IPS-18a (cell line): Measurements from ENCODE around the gene XCL1.

Experiments used
- H3K27ac ChIP-seq: one replicate; pipeline ENCODE4 v1.5.1; 2013; ENCODE audit warnings: low read length
- H3K27me3 ChIP-seq: one replicate; pipeline ENCODE4 v1.6.1; 2013; ENCODE audit warnings: mild to moderate bottlenecking, low read length; ENCODE audit not compliant: control insufficient read depth, insufficient read depth
- H3K36me3 ChIP-seq: one replicate; pipeline ENCODE4 v1.6.1; 2013; ENCODE audit warnings: low read depth, low read length; ENCODE audit not compliant: control insufficient read depth
- H3K4me1 ChIP-seq: one replicate; pipeline ENCODE4 v1.6.1; 2013; ENCODE audit warnings: low read depth, low read length; ENCODE audit not compliant: control insufficient read depth
- H3K4me3 ChIP-seq: one replicate; pipeline ENCODE4 v1.5.1; 2013; ENCODE audit warnings: low read length
- H3K9ac ChIP-seq: one replicate; pipeline ENCODE4 v1.6.1; 2013; ENCODE audit warnings: mild to moderate bottlenecking, low read length, moderate library complexity
- H3K9me3 ChIP-seq: one replicate; pipeline ENCODE4 v1.6.1; 2013; ENCODE audit warnings: low read depth, low read length; ENCODE audit not compliant: control insufficient read depth

XCL1 gene

DNA sequence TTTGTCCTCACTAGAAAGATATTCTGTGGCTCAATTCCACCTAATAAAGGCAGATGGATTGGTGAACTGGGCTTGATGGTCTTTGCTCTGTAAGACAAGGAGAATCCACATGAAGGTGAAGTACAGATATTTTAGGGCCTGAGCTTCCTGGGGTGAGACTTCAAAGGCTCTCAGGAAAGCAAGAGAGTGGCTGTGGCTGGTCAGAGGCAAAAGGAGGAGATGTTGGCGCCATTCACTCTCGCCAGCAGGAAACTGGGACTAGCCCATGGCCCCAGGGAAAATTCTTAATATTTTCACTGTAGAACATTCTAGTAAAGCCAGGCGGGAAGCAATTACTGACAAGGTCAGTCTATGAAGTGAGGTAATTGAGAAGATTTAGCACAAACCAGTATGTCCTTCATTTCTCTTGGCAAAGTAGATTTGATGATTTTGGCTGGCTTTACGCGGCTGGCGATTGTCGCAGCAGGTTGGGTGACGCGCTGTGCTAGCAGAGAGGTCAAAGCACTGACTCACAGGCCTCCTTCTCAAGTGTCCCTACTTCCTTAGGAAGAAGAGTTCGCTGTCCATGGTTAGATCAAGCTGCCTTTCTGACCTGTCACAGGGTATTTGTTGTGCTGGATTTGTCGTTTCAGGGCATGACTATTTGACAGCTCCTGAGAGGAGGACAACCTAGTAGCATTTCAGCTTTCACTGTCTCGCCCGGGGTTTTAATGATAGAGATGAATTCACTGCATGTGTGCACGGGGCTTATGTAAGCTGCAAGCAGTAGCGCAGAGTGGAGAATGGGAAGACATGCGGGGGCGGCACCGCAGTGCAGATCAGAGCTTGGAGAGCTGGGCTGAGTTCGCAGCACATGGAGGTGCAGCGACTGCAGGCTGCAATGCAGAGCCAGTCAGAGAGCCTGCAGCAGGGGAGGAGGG, 32.7 kb downstream of the XCL1 start:
- no peaks in the 10 kb centered on the region for H3K36me3 ChIP-seq

DNA sequence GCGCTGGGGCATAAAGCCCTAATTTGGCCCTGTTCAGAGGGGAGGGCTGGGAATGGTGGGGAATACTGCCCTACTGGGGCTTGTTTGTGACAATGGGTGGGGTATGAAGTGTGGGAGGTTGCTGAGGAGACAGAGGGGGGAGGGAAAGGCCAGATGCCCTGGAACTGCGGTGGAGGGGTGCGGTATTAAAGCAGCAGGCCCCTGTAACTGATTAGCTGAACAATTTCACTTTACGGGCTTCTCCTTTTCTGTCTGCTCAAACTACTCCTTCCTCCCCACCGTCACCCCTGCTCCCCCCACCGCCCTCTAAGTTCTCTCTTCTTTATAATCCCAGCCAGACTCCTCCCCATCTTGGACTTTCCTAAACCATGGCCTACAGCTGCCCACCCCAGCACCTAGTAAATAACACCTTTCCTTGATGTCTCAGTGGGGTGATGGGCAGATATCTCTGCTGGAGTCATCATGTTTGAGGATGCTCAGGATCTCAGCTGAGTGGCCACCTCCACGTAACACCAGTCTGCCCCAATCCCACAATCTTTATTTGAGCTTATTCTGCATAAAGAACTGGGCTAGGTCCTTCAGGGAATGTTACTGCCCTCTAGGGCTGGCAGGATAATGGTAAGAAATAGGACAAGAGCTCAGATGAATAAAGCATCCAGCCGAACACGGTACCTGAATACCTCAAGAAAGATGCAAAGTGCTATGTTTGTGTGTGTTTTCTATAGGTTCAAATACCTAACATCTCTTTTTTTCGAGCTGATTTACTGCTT, 33.5 kb downstream of the XCL1 start:
- Histone ChIP-seq H3K9ac (no peak overlapping the region), H3K36me3 (no peaks in the 10 kb centered on the region), H3K4me3 (no peak overlapping the region), H3K27me3 (no peaks in the 10 kb centered on the region), H3K4me1 (no peaks in the 10 kb centered on the region), H3K9me3 (no peaks in the 10 kb centered on the region), H3K27ac (no peak overlapping the region)

More for the DNA sequence above, 32.7 kb downstream of the XCL1 start:
- no peak overlapping the region for H3K27ac ChIP-seq
- no peaks in the 10 kb centered on the region for H3K27me3 ChIP-seq
- no peaks in the 10 kb centered on the region for H3K4me1 ChIP-seq
- no peak overlapping the region for H3K4me3 ChIP-seq
- no peaks in the 10 kb centered on the region for H3K9me3 ChIP-seq
- H3K9ac ChIP-seq, result no peak overlapping the region

DNA sequence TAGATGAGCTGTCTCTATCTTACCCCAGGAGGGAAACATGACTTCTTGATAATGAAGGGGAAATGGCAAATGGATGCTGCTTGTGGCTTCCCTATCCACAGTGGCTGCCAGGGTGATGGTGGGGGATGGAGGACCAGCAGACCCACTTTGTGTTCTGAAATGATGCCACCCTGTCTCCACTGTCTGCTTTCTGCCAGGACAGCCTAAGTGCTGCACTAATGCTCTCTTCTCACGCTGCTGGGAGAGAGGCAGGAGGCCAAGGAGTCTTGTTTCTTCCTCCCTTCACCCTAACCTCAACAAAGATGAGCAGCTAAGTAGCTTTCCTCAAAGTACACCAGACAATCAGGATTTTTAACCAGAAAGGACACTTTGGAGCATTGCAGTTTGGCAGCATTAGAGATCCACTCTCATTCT, 36.6 kb downstream of the XCL1 start:
- H3K27ac ChIP-seq, result no peak overlapping the region
- no peaks in the 10 kb centered on the region for H3K4me1 ChIP-seq
- H3K4me3 ChIP-seq, result no peak overlapping the region
- H3K36me3 ChIP-seq, result no peaks in the 10 kb centered on the region
- no peaks in the 10 kb centered on the region for H3K27me3 ChIP-seq
- H3K9ac ChIP-seq, result no peak overlapping the region
- H3K9me3 ChIP-seq, result no peaks in the 10 kb centered on the region

DNA sequence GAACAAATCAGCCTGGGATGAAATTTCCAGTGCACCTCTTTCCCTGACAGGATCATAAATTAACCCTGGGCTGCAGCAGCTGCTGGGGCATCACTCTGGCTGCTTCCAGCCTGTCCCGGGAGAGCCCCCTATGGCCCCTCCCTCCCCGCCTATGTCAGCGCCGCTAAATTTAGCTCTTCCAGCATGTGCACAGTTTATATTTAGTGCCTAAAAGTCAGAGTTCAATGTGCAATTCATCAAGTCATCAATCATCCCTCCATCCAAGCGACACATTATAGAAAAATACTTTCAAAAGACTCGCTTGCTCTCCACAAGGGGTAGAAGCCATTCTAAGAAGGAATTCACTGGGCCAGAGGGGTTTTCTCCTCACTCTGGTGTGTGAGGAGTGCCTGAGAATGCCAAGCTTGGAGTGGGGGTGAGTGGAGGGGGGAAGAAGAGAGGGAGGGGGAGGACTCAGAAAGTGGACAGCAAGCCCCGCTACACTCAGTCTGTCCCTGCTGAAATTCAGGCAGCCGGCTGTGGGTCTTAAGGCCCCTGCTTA, 37.4 kb downstream of the XCL1 start:
- no peak overlapping the region for H3K27ac ChIP-seq
- H3K27me3 ChIP-seq, result no peaks in the 10 kb centered on the region
- no peak overlapping the region for H3K9ac ChIP-seq
- H3K4me3 ChIP-seq, result no peak overlapping the region
- H3K9me3 ChIP-seq, result no peaks in the 10 kb centered on the region
- H3K4me1 ChIP-seq, result no peaks in the 10 kb centered on the region
- H3K36me3 ChIP-seq, result no peaks in the 10 kb centered on the region

DNA sequence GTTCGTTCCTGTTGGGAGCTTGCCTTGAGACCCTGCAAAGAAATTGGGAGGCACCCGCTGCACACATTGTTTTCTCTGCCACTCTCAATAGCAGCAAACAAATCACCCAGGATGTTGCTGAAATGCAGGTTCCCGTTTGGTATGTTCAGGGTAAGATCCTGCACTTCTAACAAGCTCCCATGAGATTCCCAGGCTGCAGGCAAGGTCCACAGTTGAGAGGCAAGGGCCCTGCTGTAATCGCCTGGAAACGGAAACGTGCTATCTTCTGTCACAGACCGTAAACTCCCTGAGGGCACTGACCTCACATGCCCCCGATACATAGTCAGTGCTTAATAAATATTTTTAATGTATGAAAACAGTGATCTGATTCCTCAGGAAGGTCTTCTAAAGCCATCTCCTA, 37.8 kb downstream of the XCL1 start:
- Histone ChIP-seq H3K27ac (no peak overlapping the region), H3K9ac (no peak overlapping the region)

DNA sequence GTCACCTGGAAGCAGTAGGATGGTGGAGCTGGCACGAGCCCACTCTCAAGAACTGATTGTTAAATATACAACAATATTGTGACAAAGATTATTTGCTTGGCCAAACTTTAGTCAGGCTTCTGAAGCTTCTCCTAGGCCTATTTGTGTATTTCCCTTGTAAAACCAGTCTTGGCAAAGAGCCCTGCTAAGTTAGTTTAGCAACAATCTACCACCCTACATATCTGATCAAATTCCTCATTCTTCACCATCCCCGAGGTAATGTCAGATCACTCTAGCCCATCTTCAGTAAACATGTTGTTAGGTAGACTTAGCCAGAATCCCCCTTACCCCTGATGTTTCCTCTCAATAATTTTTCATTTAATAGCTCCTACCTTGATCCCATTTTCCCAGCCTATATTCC, 39.6 kb downstream of the XCL1 start:
- Histone ChIP-seq H3K9ac (no peak overlapping the region), H3K27me3 (no peaks in the 10 kb centered on the region), H3K4me1 (no peaks in the 10 kb centered on the region), H3K4me3 (no peak overlapping the region), H3K36me3 (no peaks in the 10 kb centered on the region), H3K9me3 (no peaks in the 10 kb centered on the region), H3K27ac (no peak overlapping the region)

More for the DNA sequence above, 37.8 kb downstream of the XCL1 start:
- no peaks in the 10 kb centered on the region for H3K27me3 ChIP-seq
- no peaks in the 10 kb centered on the region for H3K4me1 ChIP-seq
- H3K4me3 ChIP-seq, result no peak overlapping the region
- H3K36me3 ChIP-seq, result no peaks in the 10 kb centered on the region
- H3K9me3 ChIP-seq, result no peaks in the 10 kb centered on the region

DNA sequence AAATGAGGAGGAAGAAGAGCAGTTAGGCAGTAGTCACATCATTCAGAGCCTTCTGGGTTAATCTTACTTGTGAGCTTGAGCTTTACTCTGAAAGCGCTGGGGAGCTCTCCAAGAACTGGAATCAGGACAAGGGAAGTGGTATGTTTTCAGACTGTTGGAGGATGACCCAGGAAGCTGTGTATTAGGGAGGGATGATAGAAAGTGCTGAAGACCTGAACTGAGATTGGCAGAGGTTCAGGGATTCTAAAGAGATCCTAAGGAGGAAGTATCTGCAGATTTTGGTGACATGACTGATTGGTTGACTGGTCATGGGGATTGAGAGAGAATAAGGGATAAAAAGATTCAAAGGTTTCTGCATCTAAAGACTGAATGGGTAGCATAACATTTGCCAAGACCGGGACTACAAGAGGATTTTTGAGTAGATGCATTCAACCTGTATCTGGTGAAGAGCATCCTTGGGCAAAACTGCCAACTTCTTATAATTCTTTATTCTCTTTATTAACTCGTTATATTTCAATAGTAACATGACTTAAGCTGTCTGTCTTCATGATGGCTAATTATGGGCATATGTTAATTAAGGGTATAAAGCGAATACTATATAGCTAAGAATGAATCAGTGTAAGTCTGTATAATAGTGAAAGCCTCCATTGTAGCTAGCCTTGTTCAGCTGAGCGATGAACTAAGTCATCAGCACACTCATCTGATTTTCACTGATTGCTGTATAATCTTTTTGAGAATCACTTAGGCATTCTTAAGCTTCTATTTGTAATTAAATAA, 41.8 kb downstream of the XCL1 start:
- no peaks in the 10 kb centered on the region for H3K36me3 ChIP-seq
- no peaks in the 10 kb centered on the region for H3K4me1 ChIP-seq
- H3K4me3 ChIP-seq, result no peak overlapping the region

DNA sequence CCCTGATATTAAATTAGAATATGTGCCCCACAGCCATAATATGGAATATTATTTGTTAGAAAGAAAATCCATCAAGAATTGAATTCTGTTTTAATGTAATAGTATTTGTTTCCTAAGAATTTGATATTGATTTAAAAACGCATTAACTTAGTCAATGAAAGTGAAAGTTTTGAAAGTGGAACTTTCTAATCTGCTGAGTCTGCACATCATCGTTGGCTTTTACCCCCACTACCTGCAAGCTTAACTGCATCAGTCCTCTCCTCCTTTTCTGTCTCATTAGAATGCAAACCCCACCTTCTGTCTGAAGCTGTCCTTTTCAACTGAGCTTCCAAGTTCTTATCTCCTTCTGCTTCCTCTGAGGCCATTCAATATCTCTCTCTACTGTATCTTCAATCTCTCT, 42.5 kb downstream of the XCL1 start:
- H3K27me3 ChIP-seq, result no peaks in the 10 kb centered on the region
- H3K27ac ChIP-seq, result no peak overlapping the region
- no peaks in the 10 kb centered on the region for H3K9me3 ChIP-seq
- no peak overlapping the region for H3K9ac ChIP-seq
- no peak overlapping the region for H3K4me3 ChIP-seq
- no peaks in the 10 kb centered on the region for H3K36me3 ChIP-seq
- no peaks in the 10 kb centered on the region for H3K4me1 ChIP-seq

More for the DNA sequence above, 41.8 kb downstream of the XCL1 start:
- Histone ChIP-seq H3K27ac (no peak overlapping the region), H3K27me3 (no peaks in the 10 kb centered on the region), H3K9me3 (no peaks in the 10 kb centered on the region), H3K9ac (no peak overlapping the region)

DNA sequence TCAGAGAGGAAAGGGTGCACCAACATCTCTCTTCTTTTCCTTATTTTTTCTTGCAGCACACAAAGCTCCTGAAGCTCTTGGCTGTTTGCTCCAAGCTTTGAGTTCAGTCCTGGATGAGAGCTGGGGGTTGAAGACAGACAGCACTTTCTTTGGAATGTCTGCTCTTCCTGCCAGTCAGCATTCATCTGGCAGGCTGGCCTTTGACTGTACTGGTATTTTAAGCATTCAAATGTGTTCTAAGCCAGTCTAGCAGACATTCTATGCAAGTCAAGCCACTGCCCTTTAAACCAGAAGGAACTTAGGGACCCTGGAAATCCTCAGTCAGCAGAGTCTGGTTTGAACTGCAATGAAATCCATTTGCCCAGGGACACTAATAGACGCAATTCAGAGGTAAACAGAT, 45.0 kb downstream of the XCL1 start:
- H3K27ac ChIP-seq, result no peak overlapping the region
- H3K36me3 ChIP-seq, result no peaks in the 10 kb centered on the region
- peaks cover 5% of the 10 kb centered on the region for H3K4me1 ChIP-seq
- no peak overlapping the region for H3K4me3 ChIP-seq
- H3K9me3 ChIP-seq, result no peaks in the 10 kb centered on the region
- no peaks in the 10 kb centered on the region for H3K27me3 ChIP-seq
- H3K9ac ChIP-seq, result no peak overlapping the region

DNA sequence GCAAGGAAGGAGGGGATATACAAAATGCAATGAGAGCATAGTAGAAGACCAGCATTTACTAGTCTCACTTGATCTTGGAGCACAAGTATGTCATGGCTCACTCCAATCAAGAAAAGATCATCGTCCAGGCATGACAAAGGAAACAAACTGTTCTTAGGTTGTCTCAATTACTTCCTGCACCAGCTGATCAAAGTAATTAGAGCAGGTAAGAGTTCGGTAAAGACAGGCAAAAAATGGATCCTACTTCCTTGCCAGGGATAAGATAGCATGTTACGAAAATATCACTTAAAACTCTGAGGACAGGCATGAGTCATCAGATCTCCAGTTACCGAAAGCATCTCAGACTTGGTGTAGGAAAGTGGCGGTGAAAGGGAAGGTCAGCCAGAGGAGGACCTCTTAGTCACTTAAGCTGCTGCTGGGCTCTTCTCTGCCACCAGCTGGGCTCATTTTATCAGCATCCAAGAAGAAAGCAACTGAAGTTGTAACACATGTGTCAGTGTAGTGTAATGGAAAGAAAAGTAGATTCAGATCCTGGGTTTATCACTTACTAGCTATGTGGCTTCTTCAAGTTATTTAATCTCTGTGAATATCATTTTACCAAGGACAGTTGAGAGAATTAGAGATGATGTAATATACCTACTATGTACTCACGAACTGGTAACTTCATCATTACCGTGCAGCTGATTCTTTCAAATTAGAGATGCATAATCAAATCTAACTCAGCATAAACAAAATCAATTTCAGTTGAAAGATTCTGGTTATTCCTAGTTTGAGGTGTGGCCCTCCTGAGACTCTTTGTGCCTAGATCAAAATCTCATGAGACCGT, 46.8 kb downstream of the XCL1 start:
- no peak overlapping the region for H3K4me3 ChIP-seq
- no peaks in the 10 kb centered on the region for H3K36me3 ChIP-seq
- no peak overlapping the region for H3K9ac ChIP-seq
- no peaks in the 10 kb centered on the region for H3K9me3 ChIP-seq
- H3K27me3 ChIP-seq, result no peaks in the 10 kb centered on the region
- H3K4me1 ChIP-seq, result peaks cover 5% of the 10 kb centered on the region
- H3K27ac ChIP-seq, result no peak overlapping the region
